T-helper 22 cell (primary cell): ENCODE data around the gene TMEM266.
"Not testable (repeated sequence)": the region's sequence is repeated elsewhere in the genome, so short reads cannot be mapped to it uniquely, and the experiment has no call there.

Experiments used
- DNase-seq: peaks from one replicate; pipeline ENCODE4 v3.0.0-alpha.2; 2020; ENCODE audit warnings: low read depth

Gene TMEM266, protein sequence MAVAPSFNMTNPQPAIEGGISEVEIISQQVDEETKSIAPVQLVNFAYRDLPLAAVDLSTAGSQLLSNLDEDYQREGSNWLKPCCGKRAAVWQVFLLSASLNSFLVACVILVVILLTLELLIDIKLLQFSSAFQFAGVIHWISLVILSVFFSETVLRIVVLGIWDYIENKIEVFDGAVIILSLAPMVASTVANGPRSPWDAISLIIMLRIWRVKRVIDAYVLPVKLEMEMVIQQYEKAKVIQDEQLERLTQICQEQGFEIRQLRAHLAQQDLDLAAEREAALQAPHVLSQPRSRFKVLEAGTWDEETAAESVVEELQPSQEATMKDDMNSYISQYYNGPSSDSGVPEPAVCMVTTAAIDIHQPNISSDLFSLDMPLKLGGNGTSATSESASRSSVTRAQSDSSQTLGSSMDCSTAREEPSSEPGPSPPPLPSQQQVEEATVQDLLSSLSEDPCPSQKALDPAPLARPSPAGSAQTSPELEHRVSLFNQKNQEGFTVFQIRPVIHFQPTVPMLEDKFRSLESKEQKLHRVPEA

GRCh38 chr15:76059320-76060117 is at the start of gene TMEM266:
TSS of gene TMEM266 (plus strand) at chr15:76059985. CDS start at chr15:76134264, 74,279 bp downstream.
- no peak for DNase-seq

DNA sequence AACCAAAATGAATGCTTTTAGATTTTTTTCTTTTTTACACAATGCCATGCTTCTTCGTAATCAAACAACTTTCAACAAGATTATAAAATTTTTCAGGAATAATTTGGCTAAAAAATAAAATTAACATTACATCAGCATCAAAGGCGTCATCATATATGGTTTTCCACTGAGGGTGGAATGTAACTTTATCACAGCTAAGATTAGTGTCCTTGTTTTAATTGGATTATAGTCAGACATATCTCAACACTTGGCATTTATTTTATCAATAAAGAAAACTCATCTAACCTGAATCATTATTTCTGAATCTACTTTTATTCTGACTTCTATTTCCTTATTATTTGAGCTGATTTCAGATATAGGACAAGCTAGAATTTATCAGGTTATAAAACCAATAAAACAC is 49.2 kb upstream of the TMEM266 start:
- DNase-seq: no peak

- DNase-seq: no peak
These were observed 47.9 kb upstream of the TMEM266 start, which contains the start of gene NRG4 for GRCh38 chr15:76011627-76012551. TSS of gene NRG4 (minus strand) at chr15:76012424. CDS start at chr15:76011230, 1,194 bp downstream.

DNA sequence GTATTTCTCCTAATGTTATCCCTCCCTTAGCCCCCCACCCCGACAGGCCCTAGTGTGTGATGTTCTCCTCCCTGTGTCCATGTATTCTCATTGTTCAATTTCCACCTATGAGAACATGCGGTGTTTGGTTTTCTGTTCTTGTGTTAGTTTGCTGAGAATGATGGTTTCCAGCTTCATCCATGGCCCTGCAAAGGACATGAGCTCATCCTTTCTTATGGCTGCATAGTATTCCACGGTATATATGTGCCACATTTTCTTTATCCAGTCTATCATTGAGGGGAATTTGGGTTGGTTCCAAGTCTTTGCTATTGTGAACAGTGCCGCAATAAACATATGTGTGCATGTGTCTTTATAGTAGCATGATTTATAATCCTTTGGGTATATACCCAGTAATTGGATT is 46.3 kb upstream of the TMEM266 start:
- not testable (repeated sequence) for DNase-seq

DNA sequence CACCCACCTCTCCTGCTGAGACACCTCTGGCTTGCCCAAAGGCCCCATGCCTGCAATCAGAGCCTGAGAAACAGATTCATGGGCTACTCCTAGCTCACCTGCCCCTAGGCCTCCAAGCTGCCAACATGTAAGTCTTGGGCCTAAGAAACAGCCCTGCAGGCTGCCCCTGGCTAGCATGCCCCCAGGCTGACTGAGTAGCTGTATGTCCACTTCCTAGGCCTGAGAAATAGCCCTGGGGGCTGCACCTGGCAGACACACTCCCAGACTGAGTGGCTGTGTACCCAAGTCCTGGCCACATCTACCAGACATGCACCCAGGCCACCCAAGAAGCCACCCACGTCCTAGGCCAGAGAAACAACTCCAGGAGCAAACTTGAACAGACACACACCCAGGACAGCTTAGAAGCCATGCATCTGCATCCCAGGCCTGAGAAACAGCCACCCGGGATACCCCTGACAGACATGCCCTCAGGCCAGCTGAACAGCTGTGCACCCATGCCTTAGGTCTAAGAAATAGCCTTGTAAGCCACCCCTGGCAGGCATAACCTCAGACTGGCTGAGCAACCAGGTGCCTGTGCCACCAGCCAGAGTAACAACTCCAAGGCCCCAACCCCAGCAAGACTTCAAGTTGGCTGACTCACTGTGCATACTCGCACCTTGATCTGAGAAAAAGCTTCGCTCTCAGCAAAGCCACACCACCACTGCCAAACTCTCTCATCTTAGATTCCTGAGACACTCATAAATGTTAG is 35.6 kb upstream of the TMEM266 start:
- DNase-seq: no peak

- no peak for DNase-seq
These were observed 27.7 kb upstream of the TMEM266 start for GRCh38 chr15:76032046-76032445.

DNA sequence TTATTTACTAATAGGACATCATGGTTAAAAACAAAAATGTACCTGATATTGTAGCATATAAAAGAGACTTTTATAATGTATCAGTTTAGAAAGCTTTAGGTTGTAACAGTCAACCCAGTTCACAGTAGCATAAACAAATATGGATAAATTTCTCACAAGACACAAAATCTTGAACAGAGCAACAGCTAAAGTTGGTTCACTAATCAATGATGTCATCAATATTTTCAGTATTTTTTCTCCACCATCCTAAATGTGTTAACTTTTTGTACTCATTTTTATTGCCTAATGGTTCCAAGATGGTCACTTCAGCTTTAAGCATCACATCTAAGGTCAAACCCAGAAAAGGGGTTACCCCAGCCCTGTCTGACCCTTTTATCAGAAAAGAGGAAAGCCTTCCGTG is 26.3 kb upstream of the TMEM266 start:
- no peak for DNase-seq

- DNase-seq: no peak
These were observed 25.7 kb upstream of the TMEM266 start for GRCh38 chr15:76034111-76034510.

DNA sequence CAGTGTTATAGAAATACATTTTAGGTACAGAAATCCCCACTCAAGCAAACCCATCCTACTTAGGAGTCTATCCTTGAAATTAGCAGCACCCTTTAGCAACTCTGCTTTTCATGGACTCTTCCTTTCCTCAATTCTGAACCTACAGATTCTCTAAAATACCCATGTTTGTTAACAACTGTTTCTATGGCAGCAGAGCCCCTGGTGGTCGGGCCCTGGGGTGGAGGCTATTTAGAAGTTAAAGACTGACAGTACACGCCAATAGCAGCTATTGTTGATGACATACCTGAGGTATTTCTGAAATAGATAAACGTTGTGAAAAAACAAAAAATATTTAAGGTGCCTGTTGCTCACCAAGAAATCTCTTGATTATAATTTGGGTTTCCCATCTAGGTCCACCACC is 24.2 kb upstream of the TMEM266 start:
- no peak for DNase-seq

- no peak for DNase-seq
These were observed 21.3 kb upstream of the TMEM266 start for GRCh38 chr15:76038512-76038911.

DNA sequence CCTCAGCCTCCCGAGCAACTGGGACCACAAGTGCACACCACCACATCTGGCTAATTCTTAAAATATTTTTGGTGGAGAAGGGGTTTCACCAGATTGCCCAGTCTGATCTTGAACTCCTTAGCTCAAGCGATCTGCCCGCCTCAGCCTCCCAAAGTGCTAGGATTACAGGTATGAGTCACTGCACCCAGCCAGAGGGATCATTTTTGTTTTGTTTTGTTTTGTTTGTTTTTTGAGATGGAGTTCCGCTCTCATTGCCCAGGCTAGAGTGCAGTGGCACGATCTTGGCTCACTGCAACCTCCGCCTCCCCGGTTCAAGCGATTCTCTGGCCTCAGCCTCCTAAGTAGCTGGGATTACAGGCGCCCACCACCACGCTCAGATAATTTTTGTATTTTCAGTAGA is 5.6 kb upstream of the TMEM266 start:
- DNase-seq: not testable (repeated sequence)

- DNase-seq: no peak
These were observed 2.9 kb upstream of the TMEM266 start for GRCh38 chr15:76056931-76057330.

- DNase-seq: no peak
These were observed 2.3 kb upstream of the TMEM266 start for GRCh38 chr15:76057332-76058000.

DNA sequence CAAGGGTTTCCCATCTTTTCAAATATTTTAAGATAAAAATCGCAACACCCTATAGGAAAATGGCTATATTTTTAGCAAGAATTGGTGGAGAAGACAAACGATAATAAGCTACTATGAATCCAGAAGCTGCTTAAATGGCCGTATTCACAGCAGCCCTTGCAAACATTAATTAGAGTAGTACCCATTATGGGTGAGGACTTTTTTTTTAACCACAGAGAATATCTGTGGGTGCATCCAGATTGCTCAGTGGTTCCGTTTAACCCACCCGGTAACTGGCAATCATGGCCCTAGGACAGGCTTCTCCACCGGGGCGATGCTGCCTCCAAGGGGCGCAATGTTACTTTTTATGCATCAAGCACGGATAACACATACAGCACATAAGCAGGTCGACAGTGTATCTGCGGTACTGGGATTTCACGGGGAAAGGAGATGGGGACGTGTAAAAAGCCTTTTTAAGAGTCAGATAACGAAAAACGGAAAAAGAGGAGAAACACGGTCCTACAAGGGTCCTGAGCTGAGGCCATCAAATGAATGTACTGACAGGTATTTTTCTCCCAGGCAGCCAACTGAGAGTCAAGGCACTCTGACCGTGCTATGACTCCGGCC is 968 bp upstream of the TMEM266 start:
- no peak for DNase-seq

GRCh38 chr15:76060118-76060989 is 569 bp downstream of the TMEM266 start:
- peak; percentile 13 for DNase-seq

DNA sequence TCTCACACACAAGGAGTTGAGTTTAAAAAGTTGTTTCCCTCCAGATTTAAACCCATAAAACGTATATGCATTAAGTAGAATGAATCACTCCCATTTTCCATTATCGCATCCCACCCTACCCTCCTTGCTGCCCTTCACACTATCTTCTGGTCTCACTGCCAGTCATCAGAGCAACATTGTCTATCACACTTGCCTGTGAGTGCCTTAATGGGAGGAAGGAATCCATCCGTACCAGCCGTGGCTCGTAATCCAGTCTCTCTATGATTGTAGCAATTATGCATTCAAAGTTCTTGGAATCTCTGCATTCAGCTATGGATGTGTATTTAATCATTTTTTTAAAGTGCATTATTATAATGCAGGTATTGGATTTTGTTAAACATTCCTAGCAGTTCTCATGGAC is 1.9 kb downstream of the TMEM266 start:
- no peak for DNase-seq

DNA sequence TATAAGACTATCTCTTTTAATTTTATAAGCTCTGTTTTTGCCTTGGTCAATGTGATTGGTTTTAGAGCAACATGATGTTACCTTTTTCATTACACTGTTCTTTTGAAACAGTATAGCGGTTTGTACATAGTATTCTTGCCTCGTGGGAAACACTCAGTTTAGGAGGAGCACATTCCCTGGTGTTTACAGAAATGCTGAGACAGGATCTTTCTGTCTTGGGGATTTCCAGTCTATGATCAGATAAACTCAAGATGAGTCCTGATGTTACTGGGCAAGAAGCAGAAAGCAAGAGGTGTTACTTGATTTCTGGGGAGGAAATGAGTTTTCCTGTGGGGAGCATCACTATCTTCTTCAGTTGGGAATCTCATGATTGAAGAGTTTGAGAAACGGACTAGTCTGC is 2.5 kb downstream of the TMEM266 start:
- DNase-seq: no peak

DNA sequence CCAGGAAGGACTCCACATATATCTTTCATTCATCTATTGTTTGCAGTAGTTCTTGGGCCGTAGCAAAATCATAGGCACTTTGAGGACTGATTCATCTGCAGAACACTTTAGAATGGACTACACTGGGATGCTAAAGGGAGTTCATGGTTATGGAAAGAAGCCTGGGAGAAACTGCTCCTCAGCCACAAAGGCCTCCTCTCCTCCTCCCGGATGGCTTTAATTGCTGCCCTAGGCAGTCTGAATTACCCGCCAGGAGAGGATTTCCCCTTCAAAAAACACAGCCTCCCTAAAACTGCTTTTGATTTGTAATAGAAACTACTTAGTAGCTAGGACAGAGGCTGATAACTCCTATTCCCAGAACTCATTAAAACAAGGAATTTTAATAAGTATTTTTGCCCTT is 4.6 kb downstream of the TMEM266 start:
- DNase-seq: no peak

- DNase-seq: no peak
These were observed 5.5 kb downstream of the TMEM266 start for GRCh38 chr15:76065245-76065644.
